Occipital lobe (tissue), 2 donors: Measurements from ENCODE around the gene KCNC4. TPM values are rescaled to one million over a fixed set of nuclear protein-coding genes. Genes with fewer than 3 reads are reported as not detected.

Experiments used
- DNase-seq: peaks from one replicate; lab custom pipeline; 2025; lab: John Stamatoyannopoulos, UW
- total RNA-seq: library from RNA; depleted of rRNA; stranded (reverse); fragments of >200 nt; gene quantifications from one replicate; pipeline ENCODE4 v1.2.3, GENCODE V29; 2014

KCNC4 gene
- total RNA-seq, 1 donor from 2014 or later: 4.8 TPM

DNA sequence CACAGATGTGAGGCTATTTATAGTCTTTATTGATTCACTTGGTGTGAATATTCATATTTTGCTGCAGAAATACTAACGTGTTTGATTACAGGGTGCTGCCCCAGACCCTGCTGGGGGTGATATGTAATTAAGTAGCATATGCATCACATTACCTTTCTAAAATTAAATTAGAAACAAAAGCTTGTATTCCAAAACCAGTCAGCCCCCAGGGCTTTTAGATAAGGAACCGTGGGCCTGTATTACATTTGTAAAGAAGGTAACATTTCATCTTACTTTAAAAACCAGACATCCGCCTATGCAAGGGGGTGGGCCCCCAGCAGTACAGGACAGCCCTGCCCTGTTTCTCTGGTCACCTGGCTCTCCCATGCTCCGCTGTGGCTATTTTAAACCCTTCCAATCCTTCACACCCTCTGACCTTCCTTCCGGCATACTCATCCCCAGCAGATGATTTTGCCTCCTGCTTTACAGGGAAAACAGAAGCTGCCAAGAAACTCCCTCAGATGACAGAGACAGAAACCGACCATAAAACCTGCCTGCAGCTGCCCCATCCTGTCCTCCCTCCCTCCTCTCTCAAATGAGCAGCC lies 22.0 kb upstream of the KCNC4 start:
- DNase-seq: no peak

DNA sequence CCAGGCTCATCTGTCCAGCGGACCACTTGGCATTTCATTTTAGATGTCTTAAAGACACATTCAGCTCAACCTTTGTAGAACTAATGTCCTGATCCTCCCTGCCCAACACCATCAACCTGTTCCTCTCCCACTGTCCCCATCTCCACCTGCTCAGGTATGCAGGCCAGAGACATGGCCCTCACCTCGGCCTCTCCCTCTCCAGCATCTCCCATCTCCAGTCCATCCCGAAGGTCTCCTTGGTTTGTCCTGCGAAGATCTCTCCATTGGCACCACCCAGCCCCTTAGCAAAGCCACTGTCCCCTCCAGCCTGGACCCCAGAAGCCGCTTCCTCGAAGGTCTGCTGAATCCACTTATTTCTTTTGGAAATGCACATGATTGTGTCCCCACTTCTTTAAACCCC lies 20.9 kb upstream of the KCNC4 start:
- DNase-seq: no peak

DNA sequence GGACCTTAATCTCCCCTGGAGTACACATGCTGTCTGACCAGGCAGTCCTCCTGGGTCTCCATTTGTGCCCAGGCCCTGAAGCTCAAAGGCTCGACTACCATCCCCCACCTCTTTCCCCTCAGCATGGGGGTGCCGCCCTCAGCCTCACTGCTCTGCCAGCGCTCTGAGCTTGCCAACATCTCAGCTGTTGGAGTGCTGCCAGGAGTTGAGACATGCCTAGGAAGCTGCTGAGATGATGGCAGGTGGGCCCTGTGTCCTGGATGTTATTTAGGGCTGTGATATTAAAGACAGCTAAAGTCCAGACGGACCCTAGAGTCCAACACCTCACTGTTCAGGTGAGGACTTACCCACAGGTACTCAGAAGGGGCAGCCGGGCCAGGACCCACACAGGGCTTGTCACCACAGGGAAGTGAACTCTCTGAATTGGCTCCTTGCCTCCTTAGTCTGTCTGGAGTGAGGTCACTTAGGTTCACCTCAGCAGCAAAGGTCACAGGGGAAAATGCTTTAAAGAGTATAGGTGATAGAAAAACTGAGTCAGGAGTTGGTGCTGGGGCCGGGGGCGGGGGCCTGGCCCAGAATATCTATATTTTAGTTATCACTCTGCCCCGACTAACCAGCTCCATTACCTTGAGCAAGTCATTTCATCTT lies 19.7 kb upstream of the KCNC4 start:
- no peak for DNase-seq

DNA sequence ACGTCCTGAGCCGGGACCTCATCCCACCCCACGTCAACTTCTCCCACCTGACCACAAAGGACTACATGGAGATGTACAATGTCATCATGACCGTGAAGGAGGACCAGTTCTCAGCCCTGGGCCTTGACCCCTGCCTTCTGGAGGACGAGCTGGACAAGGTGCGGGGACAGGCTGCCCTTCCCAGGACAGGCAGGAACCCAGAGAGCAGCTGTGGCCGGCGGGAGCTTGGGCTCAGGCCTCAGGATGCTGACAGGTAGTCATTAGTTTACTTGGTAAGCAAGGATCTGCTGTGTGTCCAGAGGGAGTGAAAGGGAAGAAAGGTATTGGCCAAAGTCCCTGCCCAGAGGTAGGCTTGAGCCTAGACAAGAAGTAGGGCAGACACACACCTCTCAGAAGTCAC lies 17.6 kb upstream of the KCNC4 start:
- DNase-seq: no peak

DNA sequence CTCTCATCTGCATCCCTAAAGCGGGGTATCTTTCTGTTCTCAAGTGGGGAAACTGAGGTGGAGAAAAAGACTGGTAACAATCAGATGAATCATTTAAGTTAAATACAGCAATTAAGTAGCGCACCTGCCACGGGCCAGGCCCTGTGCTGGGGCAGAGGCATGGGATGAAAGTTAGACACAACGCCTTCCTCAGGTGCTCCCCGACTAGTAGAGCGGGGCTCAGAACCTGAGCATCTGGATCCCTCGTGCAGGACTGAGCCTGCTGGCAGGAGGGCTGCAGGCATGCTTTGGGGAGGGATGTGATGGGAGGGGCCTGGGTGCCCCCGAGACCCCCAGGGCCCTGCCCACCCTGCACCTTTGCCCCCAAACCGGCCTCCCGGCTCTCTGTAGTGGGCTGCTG lies 14.9 kb upstream of the KCNC4 start:
- no peak for DNase-seq

DNA sequence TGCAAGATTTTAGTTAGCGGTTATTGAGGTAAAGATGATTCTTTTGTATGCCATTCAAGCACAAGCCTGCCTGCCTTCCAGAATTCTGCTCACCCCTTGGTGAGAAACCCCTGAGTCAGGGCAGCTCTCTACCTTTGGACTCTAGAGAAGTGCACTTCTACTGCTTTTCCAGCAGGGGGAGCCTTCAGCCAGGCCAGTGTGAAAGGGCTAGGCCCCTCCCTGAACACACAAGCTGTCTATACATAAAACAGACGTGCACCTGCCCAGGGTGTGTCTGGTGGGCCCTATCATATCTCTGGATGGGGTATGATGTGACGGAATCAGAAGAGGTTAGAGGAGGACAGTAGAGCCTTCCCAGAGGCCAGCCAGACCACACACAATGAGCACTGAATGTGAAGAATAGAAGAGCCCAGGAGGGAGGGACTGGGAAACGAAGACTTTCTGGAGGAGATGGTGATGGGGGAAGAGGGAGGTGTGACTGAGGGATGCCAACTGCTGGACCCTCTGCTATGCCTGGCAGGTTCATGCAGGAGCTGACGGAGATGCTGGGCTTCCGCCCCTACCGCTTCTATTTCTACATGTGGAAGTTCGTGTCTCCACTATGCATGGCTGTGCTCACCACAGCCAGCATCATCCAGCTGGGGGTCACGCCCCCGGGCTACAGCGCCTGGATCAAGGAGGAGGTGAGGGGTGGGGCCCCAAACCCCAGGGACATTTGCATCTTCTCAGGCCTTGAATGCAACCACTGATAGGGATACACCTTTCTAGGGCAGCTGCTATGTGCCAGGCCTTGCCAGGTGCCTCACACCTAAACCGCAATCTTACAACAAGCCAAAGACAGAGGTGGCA lies 13.0 kb upstream of the KCNC4 start:
- DNase-seq: no peak

DNA sequence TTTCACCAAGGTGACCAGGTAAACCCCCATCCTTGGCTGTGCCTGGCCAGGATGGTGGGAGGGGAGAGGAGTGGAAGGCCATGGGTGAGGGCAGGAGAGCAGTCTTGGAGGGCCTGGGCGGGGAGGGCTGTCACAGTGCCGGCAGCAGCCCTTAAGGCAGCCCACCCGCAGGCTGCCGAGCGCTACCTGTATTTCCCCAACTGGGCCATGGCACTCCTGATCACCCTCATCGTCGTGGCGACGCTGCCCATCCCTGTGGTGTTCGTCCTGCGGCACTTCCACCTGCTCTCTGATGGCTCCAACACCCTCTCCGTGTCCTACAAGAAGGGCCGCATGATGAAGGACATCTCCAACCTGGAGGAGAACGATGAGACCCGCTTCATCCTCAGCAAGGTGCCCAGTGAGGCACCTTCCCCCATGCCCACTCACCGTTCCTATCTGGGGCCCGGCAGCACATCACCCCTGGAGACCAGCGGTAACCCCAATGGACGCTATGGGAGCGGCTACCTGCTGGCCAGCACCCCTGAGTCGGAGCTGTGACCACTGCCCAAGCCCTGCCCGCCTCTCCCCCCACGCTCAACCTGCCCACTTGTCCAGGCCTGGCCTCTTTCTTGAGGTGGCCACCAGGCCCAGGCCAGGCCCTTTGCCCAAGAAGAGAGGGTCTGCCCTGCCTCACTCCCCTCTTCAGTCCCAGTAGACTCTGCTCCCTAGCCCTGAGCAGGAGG lies 12.0 kb upstream of the KCNC4 start:
- DNase-seq: no peak

DNA sequence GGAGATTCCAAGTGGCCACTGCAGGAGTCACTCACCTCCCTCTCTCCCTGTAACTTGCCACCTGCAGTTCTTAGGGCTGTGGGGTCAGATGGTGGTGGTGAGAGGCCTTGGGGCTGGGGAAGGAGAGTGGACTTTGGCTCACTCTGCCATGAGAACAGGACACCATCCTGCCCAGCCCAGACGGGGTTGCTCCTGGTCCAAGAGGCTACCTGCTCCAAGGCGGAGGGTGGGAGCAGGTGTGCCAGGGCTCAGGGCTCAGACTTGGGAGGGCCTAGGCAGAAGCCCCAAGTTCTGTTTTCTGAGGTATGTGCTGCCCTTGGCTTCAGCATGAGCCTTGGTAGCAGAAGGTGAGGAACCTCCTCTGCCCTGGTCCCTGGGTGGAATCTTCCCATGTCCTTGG lies 11.4 kb upstream of the KCNC4 start:
- no peak for DNase-seq

DNA sequence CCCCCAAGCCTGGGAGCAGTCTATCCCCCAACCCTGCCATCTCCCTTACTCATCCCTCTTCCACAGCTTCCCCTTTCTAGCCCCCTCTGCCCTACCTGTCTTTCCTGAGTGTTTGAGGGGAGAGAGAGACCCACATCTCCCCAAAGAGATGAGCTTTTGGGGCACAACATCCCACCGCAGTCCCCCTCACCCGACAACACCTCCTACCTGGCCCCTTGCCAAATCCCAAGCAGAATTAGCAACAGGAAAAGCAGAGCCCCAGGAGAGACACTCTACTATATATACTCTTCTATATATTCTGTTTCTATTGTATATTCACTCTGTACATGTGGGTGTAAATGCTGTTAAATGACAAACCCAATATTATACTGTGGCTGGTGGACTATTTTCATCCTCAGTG lies 9.9 kb upstream of the KCNC4 start:
- no peak for DNase-seq

DNA sequence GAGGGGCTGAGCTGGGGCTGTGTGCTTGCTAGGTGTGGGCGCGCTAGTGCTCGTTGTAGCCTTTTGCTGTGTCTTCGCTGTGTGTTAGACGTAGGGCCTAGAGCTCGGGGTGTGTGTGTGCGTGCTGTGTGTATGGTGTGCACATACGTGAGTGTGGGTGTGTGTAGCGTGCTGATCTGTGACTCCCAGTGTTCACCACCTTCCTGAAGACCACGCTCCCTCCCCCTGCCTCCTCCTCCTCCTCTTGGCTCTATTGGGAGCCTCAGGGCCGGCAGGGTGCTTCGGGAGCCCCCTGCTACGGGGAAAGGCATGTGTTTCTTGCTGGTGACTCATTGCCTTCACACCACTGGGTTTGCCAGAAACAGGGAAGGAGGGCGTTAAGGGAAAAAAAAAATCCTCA lies 9.4 kb upstream of the KCNC4 start:
- peak; percentile 81 for DNase-seq

DNA sequence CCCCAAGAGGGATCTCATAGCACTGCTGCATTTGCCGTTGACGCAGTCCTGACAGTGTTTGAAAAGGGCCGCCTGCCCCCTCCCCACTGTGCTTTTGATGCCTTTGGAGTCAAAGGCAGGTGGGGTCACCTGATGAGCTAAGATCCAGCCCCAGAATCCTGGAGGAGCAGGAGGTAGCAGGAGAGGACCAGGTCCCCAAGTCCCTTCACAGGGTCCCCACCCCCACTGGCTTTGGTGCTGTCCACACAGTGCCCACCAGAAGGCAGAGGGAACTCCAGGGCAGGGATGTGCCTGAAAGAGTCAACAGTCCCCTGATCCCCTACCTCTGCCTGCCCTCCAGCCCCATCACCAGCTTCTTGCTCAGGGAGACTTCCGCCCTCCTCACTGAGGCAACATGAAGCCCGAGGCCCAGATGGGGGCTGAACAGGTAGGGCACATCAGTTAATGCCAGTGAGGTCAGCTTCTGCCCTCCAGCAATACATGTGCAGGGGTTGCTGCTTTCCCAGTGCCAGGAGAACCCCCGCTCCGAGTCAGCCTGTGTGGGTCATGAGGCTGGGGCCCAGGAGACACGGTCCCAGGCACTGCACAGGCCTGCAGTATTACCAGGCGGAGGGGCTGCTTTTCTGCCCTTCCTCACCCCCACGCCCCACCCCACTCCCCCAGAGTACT lies 8.8 kb upstream of the KCNC4 start:
- DNase-seq: no peak

DNA sequence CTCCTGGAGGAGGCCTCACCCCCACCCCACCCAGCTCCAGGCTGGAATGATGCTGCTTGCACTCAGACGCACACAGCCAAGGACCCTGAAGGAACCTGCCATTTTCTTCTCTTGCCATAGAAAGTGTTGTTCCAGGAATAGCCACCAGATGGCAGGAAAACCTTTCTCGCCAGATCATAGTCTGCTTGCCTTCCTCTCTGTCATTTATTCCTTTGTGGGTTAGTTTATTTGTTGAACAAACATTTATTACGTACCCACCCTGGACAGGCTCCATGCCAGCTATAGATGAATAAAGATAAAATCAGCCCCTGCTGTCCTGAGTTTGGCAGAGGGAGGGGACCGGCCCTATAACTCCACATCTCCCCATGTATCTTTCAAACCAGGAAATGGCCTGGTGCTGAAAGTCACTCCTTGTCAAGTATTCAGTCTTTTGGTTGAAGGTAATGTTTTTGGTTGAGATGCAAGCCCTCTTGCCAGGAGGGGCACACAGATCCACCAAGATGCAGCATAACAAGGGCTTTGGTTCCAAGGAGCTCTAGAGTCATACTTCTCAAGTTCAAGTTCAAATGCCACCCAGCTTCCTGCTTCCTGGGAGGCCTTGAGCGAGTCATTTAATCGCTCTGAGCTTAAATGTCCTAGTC lies 7.0 kb upstream of the KCNC4 start:
- DNase-seq: no peak

DNA sequence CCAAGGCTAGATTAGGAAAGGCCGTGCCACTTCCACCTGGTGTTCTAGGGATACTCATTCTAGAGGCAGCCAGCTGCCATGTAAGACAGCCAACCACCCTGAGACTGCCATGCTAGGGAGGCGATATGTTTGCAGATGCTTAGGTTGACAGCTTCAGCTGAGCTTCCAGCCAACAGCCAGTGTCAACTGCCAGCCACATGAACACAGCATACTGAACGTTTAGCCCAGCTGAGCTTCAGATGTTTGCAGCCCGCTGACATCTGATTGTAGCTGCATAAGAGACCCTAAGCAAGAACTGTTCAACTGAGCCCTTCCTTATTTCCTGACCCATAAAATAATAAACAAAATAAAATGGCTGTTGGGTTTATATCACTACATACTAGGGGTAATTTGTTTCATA lies 5.0 kb upstream of the KCNC4 start:
- no peak for DNase-seq

DNA sequence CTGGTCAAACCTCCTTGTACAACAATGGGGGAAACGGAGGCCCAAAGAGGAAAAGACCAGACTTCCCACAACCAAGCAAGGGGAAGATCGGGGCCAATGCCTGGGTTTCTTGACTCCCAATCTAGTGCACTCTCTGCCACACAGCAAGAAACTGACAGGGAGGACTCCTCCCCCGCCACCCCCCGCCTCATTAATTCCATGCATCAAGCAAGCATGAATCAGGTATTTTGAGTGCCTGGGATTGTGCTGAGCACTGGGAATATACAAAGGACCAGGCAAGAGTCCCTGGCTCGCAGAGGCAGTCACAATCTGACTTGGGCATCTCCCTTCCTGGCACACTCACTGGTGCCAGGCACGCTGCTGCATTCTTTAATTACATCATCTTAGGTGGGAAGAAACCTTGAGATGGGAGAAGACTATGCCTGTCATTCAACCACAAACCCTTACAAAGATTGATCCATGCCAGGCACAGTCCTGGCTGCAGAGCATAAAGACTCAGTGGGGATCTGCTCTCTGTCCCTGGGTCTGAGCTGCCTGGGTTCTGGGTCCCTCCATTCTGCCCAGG lies 4.4 kb upstream of the KCNC4 start:
- DNase-seq: no peak

DNA sequence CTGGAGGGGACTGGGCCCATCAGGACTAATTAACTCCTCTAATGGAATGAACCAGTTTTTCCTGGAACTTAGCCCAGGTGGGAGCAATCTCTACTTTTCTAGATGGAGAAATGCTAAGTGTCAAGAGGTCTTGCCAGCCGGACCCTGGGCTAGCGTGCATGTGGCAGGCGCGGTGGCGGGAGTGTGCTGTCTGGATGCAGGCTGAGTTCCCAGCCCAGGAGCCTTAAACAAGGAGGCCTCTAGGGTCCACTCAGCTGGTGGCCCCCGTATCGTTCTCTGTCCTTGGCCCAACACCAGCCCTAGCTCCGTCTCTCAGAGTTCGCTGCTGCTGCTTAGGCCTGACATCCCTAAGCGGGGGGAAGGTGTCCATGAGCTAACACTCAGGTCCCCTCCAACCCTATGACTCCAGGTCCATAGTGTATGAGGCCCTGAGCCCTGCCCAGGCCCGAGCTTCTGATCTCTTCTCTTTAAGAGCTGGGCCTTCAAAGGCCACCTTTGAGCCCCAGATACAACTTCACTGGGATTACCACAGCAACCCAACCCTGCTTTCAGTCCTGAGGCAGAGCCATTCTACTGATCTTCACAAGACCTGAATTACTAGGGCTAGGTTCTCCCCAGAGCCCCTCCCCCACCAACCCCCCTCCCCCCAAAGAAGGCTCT lies 3.7 kb upstream of the KCNC4 start:
- DNase-seq: no peak

DNA sequence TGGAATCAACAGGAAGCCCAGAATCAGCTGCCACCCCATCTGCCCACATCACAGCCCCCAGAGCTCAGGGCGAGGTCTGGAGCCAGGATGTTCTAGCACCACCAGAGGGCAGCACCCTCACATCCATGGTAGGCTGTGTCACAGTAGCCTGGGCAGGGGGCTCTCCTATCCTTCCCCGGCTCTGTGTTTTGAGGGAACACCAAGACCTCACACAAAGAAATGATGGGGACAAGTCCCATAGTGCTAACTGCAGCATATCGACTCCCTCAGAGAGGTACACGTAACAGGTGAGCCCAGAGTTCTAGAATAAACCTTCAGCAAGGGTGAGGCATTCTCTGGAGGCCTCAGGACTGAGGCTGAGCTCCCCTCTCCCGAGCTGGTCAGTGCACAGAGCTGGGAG lies 2.3 kb upstream of the KCNC4 start:
- peak; percentile 43 for DNase-seq

DNA sequence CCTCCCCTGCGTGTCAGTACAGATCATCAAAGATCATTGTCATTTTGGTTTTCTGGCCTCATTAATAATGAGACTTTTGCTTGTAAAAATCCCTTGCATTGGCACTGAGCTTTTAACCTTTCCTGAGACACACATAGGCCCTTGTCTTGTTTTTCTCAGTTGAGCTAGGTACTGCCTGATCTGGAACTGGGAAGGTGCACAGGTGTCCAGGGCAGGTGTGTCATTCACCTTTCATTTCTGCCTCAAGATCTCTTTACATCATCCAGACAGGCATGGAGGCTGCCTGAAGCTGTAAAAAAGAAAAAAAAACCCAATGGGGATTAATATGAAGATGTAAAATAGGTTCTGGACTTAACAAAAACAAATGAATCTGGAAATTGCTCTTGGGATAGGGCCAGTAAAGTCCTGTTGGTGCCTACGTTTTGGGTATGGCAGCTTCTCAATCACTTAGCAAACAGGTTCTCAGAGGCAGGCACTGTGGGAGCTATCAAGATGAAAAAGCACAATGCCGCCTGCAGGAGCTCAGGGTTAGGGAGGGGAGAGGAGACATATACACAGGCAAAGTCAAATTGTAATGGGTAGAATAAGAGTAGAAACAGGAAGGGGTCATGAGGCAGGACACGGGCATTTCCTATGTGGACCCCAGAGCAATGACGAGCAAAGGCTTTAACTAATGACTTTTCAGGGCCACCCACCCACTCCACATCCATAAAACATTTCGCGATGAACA lies 1.0 kb upstream of the KCNC4 start:
- DNase-seq: no peak

DNA sequence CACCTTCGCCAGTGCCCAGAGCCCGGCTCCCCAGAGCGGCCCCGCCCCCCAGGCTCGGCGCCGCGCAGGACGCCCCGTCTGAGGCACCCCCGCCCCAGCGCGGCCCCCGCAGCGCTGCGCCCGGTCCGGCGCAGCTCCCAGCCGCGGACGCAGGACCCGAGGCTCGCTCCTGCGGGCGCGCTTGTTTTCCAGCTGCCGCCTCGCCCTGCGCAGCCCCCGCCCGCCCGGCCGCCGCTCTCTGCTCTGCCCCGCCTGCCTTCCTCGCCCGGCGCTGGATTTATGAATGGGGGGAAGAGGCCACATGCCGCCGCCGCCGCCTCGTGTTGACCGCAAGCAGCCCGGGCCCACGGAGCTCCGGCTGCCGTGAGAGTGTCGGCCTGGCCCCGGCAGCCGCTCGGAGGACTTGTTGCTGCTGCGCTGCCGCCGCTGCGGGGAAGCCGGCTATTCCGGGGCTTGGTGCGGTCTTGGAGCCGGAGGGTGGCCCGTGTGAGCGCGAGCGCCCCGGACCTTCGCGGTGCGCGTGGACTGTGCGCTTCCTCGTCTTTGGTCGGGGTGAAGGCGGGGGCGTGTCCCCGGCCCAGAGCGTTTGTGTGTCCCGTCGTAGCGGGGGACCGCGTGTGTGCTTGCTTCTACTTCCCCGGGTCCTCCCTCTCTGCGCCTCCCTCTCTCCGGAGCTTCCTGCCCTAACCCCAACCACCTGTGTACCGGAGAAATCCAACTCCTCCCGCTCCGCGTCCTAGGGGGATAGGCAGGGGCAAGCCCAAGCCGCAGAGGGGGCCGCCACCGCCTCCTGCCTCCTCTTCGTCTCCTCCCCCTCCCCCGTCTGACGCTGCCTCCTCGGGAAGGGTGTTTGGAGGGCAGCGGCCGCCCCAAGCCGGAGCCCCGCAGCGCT lies 736 bp downstream of the KCNC4 start:
- DNase-seq: no peak
